ENCODE data around the gene SMCO4.

The SMCO4 gene

GRCh38 chr11:93528757-93529645, 14.2 kb downstream of the SMCO4 start:
- no peak for DNase-seq (ENCODE audit: low read depth in 3 of 3)

- no peak for DNase-seq (ENCODE audit: low read depth in 3 of 3)
These were observed 14.9 kb downstream of the SMCO4 start for GRCh38 chr11:93528252-93528651.

- DNase-seq (ENCODE audit: low read depth in 3 of 3), result no peak
These were observed 16.3 kb downstream of the SMCO4 start for GRCh38 chr11:93526641-93527583.

- DNase-seq (ENCODE audit: low read depth in 3 of 3), result no peak
These were observed 16.9 kb downstream of the SMCO4 start for GRCh38 chr11:93526346-93526633.

- DNase-seq (ENCODE audit: low read depth in 3 of 3), result no peak
These were observed 17.4 kb downstream of the SMCO4 start for GRCh38 chr11:93525601-93526345.

GRCh38 chr11:93524858-93525257, 18.3 kb downstream of the SMCO4 start:
- DNase-seq (ENCODE audit: low read depth in 3 of 3), result no peak

GRCh38 chr11:93524173-93524536, 19.0 kb downstream of the SMCO4 start:
- no peak for DNase-seq (ENCODE audit: low read depth in 3 of 3)

GRCh38 chr11:93520726-93521509, 22.3 kb downstream of the SMCO4 start:
- no peak for DNase-seq (ENCODE audit: low read depth in 3 of 3)

- DNase-seq (ENCODE audit: low read depth in 3 of 3), result no peak
These were observed 24.0 kb downstream of the SMCO4 start for GRCh38 chr11:93519179-93519578.

- no peak for DNase-seq (ENCODE audit: low read depth in 3 of 3)
These were observed 25.1 kb downstream of the SMCO4 start for GRCh38 chr11:93518081-93518480.

GRCh38 chr11:93517611-93518010, 25.6 kb downstream of the SMCO4 start:
- DNase-seq (ENCODE audit: low read depth in 3 of 3), result no peak

GRCh38 chr11:93517041-93517440, 26.1 kb downstream of the SMCO4 start:
- no peak for DNase-seq (ENCODE audit: low read depth in 3 of 3)

GRCh38 chr11:93515441-93516025, 27.7 kb downstream of the SMCO4 start:
- DNase-seq (ENCODE audit: low read depth in 3 of 3), result no peak

- no peak for DNase-seq (ENCODE audit: low read depth in 3 of 3)
These were observed 28.5 kb downstream of the SMCO4 start for GRCh38 chr11:93514712-93515111.

- no peak for DNase-seq (ENCODE audit: low read depth in 3 of 3)
These were observed 29.4 kb downstream of the SMCO4 start for GRCh38 chr11:93513772-93514171.

GRCh38 chr11:93512949-93513667, 30.1 kb downstream of the SMCO4 start:
- DNase-seq (ENCODE audit: low read depth in 3 of 3), result no peak

GRCh38 chr11:93512073-93512475, 31.1 kb downstream of the SMCO4 start:
- DNase-seq (ENCODE audit: low read depth in 3 of 3), result no peak

GRCh38 chr11:93510196-93510873, 32.9 kb downstream of the SMCO4 start:
- DNase-seq (ENCODE audit: low read depth in 3 of 3), result no peak

- DNase-seq (ENCODE audit: low read depth in 3 of 3), result no peak
These were observed 35.7 kb downstream of the SMCO4 start for GRCh38 chr11:93507517-93507916.

GRCh38 chr11:93505703-93506102, 37.5 kb downstream of the SMCO4 start:
- no peak for DNase-seq (ENCODE audit: low read depth in 3 of 3)
